Stomach (tissue), 4 donors: ENCODE data around the gene HTT.

Experiments used
- POLR2A ChIP-seq, 4 donors: fragments of 450-650 bp; IDR thresholded peaks; one replicate each; pipeline ENCODE4 v1.6.1; 2016; ENCODE audit warnings: antibody characterized with exemption in 4 of 4, control low read depth in 2 of 4, mild to moderate bottlenecking in 1 of 4, moderate library complexity in 1 of 4
- POLR2AphosphoS5 ChIP-seq, 3 donors: sonication (generic); formaldehyde crosslinking; IDR thresholded peaks; one replicate each; pipeline ENCODE4 v1.6.1; 2016; ENCODE audit warnings: antibody characterized with exemption in 3 of 3

GRCh38 chr4:3221996-3222395, 147.5 kb downstream of the HTT start:
- TF ChIP-seq POLR2A (IDR thresholded peaks at IDR 0.05) (no peak), POLR2AphosphoS5 (IDR thresholded peaks at IDR 0.05) (no peak)
